ENCODE data around the gene HECW1.
"Not testable (repeated sequence)": the region's sequence is repeated elsewhere in the genome, so short reads cannot be mapped to it uniquely, and the experiment has no call there.

Gene HECW1

GRCh38 chr7:43199371-43200160 is 87.1 kb downstream of the HECW1 start:
- no peak for TF ChIP-seq CTCF (IDR thresholded peaks at IDR 0.05; ENCODE audit: low read length, missing control alignments)
- H3K4me3 ChIP-seq (replicated peaks; ENCODE audit: low read depth, low read length): no peak overlapping the region
- DNase-seq (ENCODE audit: low read depth): peak; percentile 68

GRCh38 chr7:43201912-43202311 is 89.5 kb downstream of the HECW1 start:
- TF ChIP-seq CTCF (IDR thresholded peaks at IDR 0.05; ENCODE audit: low read length, missing control alignments): no peak
- DNase-seq (ENCODE audit: low read depth): peak; percentile 15
- no peak overlapping the region for H3K4me3 ChIP-seq (replicated peaks; ENCODE audit: low read depth, low read length)

- H3K4me3 ChIP-seq (replicated peaks; ENCODE audit: low read depth, low read length): no peak overlapping the region
- peak; percentile 66 for DNase-seq (ENCODE audit: low read depth)
- TF ChIP-seq CTCF (IDR thresholded peaks at IDR 0.05; ENCODE audit: low read length, missing control alignments): no peak
These were observed 91.6 kb downstream of the HECW1 start for GRCh38 chr7:43204081-43204480.

GRCh38 chr7:43205171-43205795 is 92.8 kb downstream of the HECW1 start:
- DNase-seq (ENCODE audit: low read depth): no peak
- H3K4me3 ChIP-seq (replicated peaks; ENCODE audit: low read depth, low read length): no peak overlapping the region
- no peak for TF ChIP-seq CTCF (IDR thresholded peaks at IDR 0.05; ENCODE audit: low read length, missing control alignments)

GRCh38 chr7:43208242-43208641 is 95.8 kb downstream of the HECW1 start:
- no peak for DNase-seq (ENCODE audit: low read depth)
- H3K4me3 ChIP-seq (replicated peaks; ENCODE audit: low read depth, low read length): no peak overlapping the region
- TF ChIP-seq CTCF (IDR thresholded peaks at IDR 0.05; ENCODE audit: low read length, missing control alignments): no peak

- not testable (repeated sequence) for DNase-seq (ENCODE audit: low read depth); H3K4me3 ChIP-seq (replicated peaks; ENCODE audit: low read depth, low read length)
These were observed 98.1 kb downstream of the HECW1 start for GRCh38 chr7:43210539-43210938.

- TF ChIP-seq CTCF (IDR thresholded peaks at IDR 0.05; ENCODE audit: low read length, missing control alignments): no peak
- no peak overlapping the region for H3K4me3 ChIP-seq (replicated peaks; ENCODE audit: low read depth, low read length)
- no peak for DNase-seq (ENCODE audit: low read depth)
These were observed 98.8 kb downstream of the HECW1 start for GRCh38 chr7:43211286-43211685.
